OCI-LY3 (cell line): Measurements from ENCODE around the gene GLYATL1.

Experiments
- H2AFZ ChIP-seq: fragments of 200-600, 300-600 bp; shearing (Covaris generic); 2 replicates; pipeline ENCODE4 v1.6.0; 2014; ENCODE audit warnings: antibody characterized with exemption, low read depth, low read length
- H3K27ac ChIP-seq: fragments of 200-600, 300-600 bp; sonication (generic); 2 replicates; pipeline ENCODE4 v1.5.1; 2014; ENCODE audit warnings: mild to moderate bottlenecking, low read length, moderate library complexity, mixed read lengths
- H3K27me3 ChIP-seq: fragments of 200-600, 300-600 bp; sonication (generic); 2 replicates; pipeline ENCODE4 v1.6.1; 2014; ENCODE audit warnings: low read depth, low read length, mixed read lengths
- H3K36me3 ChIP-seq: fragments of 200-600, 300-600 bp; sonication (generic); replicated peaks from 2 replicates; pipeline ENCODE3; 2014; ENCODE audit warnings: low read depth, low read length, mixed read lengths
- H3K4me1 ChIP-seq: fragments of 300-600, 200-600 bp; sonication (generic); 2 replicates; pipeline ENCODE4 v1.6.1; 2014; ENCODE audit warnings: low read length, mixed read lengths
- H3K4me2 ChIP-seq: fragments of 200-600, 300-600 bp; sonication (generic); 2 replicates; pipeline ENCODE4 v1.6.1; 2014; ENCODE audit warnings: low read length, mixed read lengths
- H3K4me3 ChIP-seq: fragments of 300-600, 200-600 bp; sonication (generic); 2 replicates; pipeline ENCODE4 v1.5.1; 2014; ENCODE audit warnings: antibody characterized with exemption, mild to moderate bottlenecking, low read length, moderate library complexity
- H3K79me2 ChIP-seq: fragments of 300-600, 200-600 bp; shearing (Covaris generic); 2 replicates; pipeline ENCODE4 v1.6.1; 2014; ENCODE audit warnings: mild to moderate bottlenecking, low read length, mixed read lengths
- H3K9ac ChIP-seq: fragments of 300-600, 200-600 bp; shearing (Covaris generic); 2 replicates; pipeline ENCODE4 v1.6.0; 2014; ENCODE audit warnings: mild to moderate bottlenecking, low read length, moderate library complexity
- H3K9me3 ChIP-seq: fragments of 200-600, 300-600 bp; shearing (Covaris generic); 2 replicates; pipeline ENCODE4 v1.6.1; 2014; ENCODE audit warnings: low read length, mixed read lengths; ENCODE audit not compliant: insufficient read depth
- H4K20me1 ChIP-seq: fragments of 200-600, 300-600 bp; sonication (generic); 2 replicates; pipeline ENCODE4 v1.6.1; 2016; ENCODE audit warnings: low read length, mixed read lengths; ENCODE audit not compliant: insufficient read depth
- EZH2phosphoT487 ChIP-seq: fragments of 200-600 bp; shearing (Covaris generic); IDR thresholded peaks from 2 replicates; pipeline ENCODE4 v1.6.1; 2018; ENCODE audit warnings: antibody characterized with exemption, mixed run types, low read depth
- TF ChIP-seq, protein P1 (sequence below): fragments of 200-600, 300-600 bp; sonication (generic); IDR thresholded peaks from 2 replicates; pipeline ENCODE4 v1.5.1; 2014; ENCODE audit warnings: antibody characterized with exemption, low read length, low read depth

Gene GLYATL1

DNA sequence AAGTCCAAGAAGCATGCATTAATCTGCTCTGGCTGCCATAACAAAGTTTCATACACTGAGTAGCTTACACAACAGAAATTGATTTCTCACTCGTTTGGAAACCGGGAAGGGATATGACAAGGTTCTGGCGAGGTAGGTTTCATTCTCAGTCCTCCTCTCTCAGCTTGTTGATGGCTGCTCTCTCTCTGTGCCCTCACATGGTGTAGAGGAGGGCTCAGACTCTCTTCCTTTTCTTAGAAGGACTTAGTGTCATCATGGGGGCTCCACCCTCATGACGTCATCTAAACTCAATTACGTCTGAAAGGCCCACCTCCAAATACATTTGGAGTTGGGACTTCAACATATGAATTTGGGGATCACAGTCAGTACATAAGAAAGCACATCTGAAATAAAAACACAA lies 18.6 kb downstream of the GLYATL1 start:
- Histone ChIP-seq H3K4me1 (peaks cover 10% of the 10 kb centered on the region), H3K9me3 (no peaks in the 10 kb centered on the region), H2AFZ (peak overlapping the region; percentile 75), H3K27me3 (no peaks in the 10 kb centered on the region), H3K4me2 (peak overlapping the region; percentile 53), H3K36me3 (no peaks in the 10 kb centered on the region), H3K79me2 (no peaks in the 10 kb centered on the region), H3K9ac (peak overlapping the region; percentile 10; the same call in 1 of the 2 replicates), H3K4me3 (peak overlapping the region; percentile 39), H4K20me1 (no peaks in the 10 kb centered on the region), H3K27ac (no peak overlapping the region)
- TF ChIP-seq, protein P1, sequence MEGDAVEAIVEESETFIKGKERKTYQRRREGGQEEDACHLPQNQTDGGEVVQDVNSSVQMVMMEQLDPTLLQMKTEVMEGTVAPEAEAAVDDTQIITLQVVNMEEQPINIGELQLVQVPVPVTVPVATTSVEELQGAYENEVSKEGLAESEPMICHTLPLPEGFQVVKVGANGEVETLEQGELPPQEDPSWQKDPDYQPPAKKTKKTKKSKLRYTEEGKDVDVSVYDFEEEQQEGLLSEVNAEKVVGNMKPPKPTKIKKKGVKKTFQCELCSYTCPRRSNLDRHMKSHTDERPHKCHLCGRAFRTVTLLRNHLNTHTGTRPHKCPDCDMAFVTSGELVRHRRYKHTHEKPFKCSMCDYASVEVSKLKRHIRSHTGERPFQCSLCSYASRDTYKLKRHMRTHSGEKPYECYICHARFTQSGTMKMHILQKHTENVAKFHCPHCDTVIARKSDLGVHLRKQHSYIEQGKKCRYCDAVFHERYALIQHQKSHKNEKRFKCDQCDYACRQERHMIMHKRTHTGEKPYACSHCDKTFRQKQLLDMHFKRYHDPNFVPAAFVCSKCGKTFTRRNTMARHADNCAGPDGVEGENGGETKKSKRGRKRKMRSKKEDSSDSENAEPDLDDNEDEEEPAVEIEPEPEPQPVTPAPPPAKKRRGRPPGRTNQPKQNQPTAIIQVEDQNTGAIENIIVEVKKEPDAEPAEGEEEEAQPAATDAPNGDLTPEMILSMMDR, result no peak
- no peak for TF ChIP-seq EZH2phosphoT487

DNA sequence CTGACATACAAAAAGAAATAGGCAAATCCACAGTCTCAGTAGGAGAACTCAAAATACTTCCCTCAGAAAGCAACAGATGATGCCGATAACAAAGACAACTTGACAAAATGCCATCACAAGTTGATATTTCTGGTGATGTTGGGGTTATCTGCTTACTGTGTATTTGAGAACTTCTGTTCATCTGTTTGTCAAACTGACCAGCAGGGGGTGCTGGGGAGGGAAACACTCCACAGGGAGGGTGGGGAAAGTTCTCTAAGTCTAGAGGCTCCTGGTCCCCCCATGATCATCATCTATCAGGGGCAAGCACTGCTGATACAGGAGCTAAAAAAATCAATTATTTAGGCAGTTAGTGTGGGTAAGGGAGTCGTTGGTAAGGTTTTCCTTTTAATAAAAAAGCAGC lies 19.2 kb downstream of the GLYATL1 start:
- Histone ChIP-seq H3K9ac (no peak overlapping the region), H3K27ac (no peak overlapping the region), H3K27me3 (no peaks in the 10 kb centered on the region), H3K79me2 (no peaks in the 10 kb centered on the region), H3K4me3 (peak overlapping the region; percentile 39), H3K4me1 (peaks cover 10% of the 10 kb centered on the region), H3K4me2 (peak overlapping the region; percentile 53), H4K20me1 (no peaks in the 10 kb centered on the region), H3K36me3 (no peaks in the 10 kb centered on the region), H3K9me3 (no peaks in the 10 kb centered on the region), H2AFZ (peak overlapping the region; percentile 75; the same call in 1 of the 2 replicates)
- TF ChIP-seq EZH2phosphoT487, result no peak
- TF ChIP-seq, protein P1, result peak; percentile 86

DNA sequence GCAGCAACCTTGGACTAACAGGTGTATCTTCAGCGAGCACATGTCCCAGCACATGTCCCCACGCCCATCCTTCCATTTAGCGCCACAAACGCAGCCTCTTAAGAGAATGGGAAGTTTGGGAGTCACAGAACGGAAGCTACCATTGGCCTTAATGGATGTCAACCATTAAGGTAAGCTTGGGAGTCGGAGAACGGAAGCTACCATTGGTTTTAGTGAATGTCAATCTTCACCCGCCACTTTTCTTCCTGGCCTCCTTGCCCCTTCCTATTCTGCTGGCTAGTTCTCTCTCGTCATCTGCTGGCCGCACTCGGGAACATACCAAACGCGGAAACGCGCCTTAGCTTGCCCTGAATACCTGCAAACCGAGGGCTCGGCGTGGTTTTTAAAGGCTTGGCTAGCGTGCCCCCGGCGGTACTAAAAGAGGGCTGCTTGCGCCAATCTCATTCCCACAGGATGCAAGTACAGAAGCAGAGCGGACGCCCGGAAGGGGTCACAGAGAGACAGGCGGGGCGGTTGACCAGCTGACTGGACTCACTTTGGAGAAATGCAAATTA lies 24.3 kb downstream of the GLYATL1 start:
- Histone ChIP-seq H3K4me1 (no peaks in the 10 kb centered on the region), H3K4me3 (no peak overlapping the region), H3K27ac (no peak overlapping the region), H4K20me1 (no peaks in the 10 kb centered on the region), H2AFZ (no peak overlapping the region), H3K9ac (no peak overlapping the region), H3K27me3 (0 out of 2 replicates have a peak, but pooled peaks cover 7% of the 10 kb centered on the region), H3K36me3 (no peaks in the 10 kb centered on the region), H3K4me2 (no peak overlapping the region), H3K79me2 (no peaks in the 10 kb centered on the region), H3K9me3 (no peaks in the 10 kb centered on the region)
- TF ChIP-seq EZH2phosphoT487, result no peak
- TF ChIP-seq, protein P1, result no peak

DNA sequence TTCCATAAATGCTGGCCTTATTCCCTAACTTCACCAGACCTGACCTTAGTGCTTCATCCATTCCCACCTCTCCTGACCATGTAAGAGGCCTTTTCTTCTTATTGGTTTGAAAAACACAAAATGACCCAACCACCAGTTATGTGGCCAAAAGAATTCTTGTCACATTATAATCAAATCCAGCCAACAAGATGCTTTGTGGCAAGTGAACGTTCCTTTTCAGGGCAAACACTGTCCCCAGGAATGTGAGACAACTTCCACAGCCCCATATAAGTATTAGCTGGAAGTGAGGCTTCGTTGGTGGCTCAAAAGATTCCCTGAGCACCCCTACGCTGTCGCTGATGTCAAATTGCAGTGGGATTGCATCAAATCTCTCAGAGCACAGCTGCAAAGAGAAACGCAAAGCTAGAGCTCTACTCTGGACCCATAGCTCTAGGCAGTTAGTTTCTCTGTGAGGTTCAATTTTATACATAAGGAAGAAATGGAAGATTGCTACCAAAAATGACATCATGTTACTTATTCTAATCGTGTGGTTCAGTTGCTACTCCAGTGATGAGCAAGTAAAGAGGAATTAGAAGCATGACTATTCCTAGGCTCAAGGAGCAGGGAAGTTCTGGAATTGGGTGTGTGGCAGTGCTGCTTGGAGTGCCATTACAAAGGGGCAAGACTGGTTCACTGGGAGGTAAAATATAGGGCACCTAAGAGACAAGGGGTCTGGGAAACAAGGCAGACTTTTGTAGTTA lies 26.1 kb downstream of the GLYATL1 start:
- H3K79me2 ChIP-seq, result no peaks in the 10 kb centered on the region
- H3K9me3 ChIP-seq, result no peaks in the 10 kb centered on the region
- H3K27me3 ChIP-seq, result 0 out of 2 replicates have a peak, but pooled peaks cover 7% of the 10 kb centered on the region
- H4K20me1 ChIP-seq, result no peaks in the 10 kb centered on the region
- H3K9ac ChIP-seq, result no peak overlapping the region
- H3K27ac ChIP-seq, result no peak overlapping the region
- no peak overlapping the region for H3K4me3 ChIP-seq
- no peak for TF ChIP-seq EZH2phosphoT487
- TF ChIP-seq, protein P1, result no peak
- no peak overlapping the region for H3K4me2 ChIP-seq
- no peak overlapping the region for H2AFZ ChIP-seq
- no peaks in the 10 kb centered on the region for H3K36me3 ChIP-seq
- H3K4me1 ChIP-seq, result no peaks in the 10 kb centered on the region
